Lung microvascular endothelial cell (primary cell): Measurements from ENCODE around the gene NISCH. TPM values are rescaled to one million over a fixed set of nuclear protein-coding genes. Genes with fewer than 3 reads are reported as not detected.
A peak's percentile ranks its signal among the peaks of the same experiment; 100 is the strongest.

Experiments used
- DNase-seq, 2 donors: peaks; one replicate each; pipeline versions ENCODE4 v3.0.0 to v3.0.0-alpha.2; 2010; ENCODE audit warnings: low read depth in 2 of 2
- total RNA-seq: library from RNA; depleted of rRNA; stranded (reverse); fragments of >200 nt; gene quantifications from 2 replicates; pipeline ENCODE4 v1.2.1, GENCODE V29; 2014

Gene NISCH
- total RNA-seq, 1 donor from 2014 or later, result 38.1 TPM

DNA sequence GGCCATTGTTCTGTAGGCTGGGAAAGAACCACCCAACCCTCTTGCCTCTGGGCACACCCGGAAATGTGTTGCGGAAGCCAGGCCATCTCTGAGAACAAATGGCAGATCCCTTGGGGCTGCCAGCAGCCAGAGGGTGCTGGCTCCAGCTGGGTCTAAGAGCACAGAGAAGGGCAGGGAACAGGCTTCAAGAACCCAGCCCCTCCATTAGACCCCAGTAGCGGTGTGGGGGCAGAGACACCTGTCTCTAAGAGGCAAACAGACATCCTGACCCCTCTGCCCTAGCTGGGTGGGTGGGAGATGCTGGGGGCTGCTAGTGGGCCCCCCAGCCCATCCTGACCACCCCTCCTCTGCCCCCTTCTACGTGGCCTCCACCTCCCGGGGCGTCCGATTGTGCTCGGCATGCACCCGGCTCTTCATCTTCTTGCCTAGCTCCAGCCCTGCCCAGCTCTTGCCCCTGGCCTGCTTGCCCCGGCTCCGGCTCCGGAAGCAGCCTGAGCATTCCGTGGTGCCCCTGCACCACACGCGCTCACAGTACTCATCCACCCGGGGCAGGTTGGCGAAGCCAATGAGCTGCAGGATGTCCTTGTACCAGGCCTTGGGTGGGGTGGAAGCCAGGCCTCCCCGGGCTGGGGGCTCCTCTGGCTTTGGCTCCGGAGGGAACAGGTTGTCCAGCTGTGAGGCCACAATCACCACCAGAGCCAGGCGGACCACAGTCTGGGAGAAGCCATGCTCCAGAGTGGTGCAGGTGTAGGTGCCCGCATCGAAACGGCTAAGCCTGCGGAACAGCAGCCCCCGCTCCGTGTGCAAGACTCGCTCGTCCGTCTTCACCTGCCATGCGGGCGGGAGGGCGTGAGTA, 19.9 kb upstream of the NISCH start:
- DNase-seq, result no peak

DNA sequence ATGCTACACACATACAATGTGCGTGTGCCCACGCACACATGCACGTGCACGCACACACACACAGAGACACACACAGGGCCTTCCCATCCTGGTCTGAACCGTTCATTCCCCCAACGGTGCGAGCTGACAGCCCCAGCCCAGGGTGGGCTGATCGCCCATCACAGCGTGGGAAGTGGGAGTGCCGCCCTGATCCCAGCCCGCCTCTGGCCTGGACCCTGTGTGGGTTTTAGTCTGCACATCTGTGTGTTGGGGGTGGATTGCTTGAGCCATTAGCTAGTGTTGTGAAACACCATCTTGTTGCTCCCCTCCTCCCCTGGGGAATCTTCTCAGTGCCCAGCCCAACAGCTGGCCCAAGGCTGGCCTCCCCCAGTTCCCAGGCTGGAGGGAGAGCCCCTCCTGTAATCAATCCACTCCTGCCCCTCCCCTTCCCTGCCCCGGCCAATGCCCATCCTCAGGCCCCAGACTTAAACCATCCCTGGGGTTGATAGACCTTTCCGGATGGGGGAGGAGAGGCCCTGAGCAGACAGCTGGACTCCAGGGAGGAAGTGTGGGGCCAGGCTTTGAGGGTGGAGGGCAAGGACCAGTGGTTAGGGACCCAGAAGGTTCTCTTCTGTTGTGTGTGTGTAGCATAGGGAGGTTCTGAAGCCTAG, 18.8 kb upstream of the NISCH start:
- peak in 1 of 2 donors; percentile 30 for DNase-seq

DNA sequence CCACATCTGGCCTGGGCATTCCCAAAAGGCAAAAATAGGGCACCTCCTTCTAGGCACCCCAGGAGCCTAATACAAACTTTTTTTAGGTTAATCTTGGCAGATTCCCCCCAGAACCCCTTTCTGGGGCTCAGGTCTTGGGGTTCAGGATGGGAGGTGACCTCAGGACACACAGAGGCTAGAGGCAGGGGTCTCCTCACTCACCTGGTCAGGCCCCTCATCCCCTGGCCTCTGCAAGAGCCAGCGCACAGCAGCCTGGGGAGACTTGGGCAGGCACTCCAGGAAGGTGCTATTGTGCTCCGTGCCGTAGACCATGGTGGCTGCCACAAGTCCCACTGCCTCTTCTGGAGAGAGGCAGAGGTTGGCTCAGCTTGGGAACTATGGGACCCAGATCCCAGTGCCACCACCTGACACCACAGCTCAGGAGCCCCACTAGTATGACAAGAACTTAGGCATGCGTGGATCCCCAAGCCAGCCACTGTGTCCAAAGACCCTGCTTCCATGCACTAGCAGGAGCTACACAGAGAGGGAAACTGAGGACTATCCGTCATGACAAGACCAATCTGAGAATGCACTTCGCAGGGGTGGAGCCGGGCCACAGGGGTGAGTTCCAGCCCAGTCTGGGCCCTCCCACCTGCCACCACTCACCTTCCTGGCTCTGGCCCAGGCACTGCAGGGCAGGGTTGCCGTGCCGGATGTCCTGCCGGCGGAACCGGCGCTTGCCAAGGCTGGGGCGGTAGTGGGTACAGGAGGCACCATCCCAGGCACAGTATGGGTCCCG, 17.9 kb upstream of the NISCH start:
- peak in 1 of 2 donors; percentile 39 for DNase-seq

DNA sequence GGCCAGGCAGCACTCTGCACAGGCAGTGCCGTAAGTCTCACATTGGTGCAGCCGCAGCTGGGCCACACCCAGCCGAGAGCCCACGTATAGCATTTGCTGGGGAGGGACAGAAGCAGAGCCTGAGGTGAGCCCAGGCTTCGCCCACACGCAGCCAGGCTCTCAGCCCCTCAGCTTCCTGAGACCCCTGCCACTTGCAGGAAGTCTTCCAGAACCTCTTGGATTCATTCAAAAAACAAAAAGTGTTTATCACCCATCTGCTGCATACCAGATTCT, 17.4 kb upstream of the NISCH start:
- no peak for DNase-seq

DNA sequence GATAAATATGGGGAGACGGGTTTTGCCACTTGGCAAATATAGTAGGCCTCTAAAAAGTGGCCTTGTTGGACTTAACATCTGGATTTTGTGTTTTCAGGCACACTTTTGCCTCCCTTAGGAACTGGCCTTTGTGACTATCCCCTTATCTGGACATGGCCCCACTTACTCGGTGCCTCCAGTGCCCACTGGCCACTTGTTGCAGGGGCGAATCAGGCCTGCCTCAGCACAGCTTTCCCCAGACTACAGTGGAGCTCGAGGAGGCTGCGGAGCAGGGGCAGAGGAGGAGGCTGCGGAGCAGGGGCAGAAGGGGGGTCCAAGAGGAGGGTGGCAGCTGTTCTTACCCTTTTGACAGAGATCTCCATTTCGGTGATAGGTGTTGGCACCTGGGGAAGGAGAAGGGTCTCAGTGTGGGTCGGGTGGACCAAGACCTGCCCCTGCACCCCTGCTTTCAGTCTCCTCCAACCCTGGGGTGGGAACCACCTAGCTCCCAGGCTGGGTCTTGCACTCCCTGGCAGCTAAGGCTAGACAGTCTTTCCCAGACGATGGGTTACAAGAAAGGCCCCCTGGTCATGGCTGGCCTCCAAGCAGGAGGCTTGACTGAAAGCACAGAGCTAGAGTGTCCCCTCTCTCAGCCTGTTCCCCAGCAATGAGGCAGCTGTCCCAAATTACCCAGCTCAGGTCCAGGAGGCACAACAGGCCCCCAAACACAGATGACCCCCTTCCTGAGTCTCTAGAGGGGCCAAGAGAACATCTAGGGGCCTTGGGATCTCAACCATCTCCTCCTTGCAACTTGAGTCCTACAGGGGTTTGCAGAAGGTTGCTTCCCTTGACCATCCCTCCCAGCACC, 16.6 kb upstream of the NISCH start:
- DNase-seq, result no peak

DNA sequence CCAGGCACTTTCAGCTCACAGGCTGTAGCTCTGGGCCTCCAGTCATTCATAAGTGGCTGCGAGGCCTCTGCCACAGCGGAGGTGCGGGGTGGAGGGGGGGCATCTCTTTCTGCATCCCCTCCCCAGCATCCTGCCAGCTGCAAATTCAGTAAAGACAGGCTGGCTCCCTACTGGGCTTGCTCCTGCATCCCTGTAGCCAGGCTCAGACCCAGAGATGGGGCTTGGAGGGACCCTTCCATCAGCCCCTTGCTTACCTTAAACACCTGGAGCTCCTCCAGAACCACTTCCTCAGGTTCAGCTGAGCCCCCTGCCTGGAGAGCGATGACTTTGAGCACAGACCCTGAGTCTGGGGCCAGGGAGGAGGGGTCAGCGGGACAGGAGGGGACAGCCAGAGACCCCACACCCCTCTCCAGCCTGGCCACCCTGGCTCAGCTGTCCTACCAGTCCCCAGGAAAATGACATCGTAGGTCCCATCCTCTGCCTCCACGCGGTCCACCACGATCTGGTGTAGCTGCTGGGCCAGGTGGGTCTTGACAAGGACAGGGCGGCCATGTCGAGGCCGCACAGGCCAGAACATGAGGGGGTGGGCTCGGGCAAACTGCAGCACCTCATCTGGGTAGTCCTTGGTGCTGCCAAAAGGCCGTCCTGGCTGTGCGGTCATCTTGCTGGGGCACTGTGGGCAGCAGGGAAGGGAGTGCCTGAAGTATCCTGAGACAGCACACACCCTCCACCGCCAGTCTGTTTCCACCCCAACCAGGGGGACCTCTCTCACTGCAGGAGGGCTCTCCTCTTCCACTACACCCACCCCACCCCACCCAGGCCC, 15.8 kb upstream of the NISCH start:
- no peak for DNase-seq

DNA sequence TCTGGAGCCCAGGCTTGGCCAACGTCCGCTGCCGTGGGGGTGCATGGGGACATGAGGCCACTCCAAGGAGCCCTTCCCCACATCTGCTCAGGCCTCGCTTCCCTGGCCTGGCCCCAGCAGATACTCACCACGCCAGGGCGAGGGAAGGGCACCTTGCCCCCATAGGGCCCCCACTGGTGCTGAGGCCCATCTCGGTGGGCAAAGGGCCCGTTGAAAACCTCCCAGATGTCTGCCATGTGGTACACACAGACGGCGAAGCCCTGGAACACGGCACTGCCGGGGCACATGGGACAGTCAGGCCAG, 15.2 kb upstream of the NISCH start:
- no peak for DNase-seq

DNA sequence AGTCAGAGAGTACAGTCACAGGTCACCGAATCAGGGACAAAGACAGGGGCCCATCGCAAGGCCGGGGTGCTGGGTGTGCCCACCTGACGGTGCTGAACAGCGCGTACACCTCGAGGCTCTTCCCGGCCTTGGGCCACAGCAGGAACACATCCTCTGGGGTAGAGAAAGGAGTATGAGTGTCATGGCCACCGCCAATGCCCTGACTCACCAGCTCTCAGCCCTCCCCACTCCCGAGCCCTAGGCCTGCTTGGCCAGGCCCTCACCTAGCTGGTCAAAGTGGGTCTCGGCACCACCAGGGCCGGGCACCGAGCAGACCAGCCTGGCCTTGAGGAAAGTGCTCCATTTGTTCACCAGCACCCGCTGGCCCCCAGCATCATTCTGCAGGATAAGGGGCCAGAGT, 14.7 kb upstream of the NISCH start:
- no peak for DNase-seq

DNA sequence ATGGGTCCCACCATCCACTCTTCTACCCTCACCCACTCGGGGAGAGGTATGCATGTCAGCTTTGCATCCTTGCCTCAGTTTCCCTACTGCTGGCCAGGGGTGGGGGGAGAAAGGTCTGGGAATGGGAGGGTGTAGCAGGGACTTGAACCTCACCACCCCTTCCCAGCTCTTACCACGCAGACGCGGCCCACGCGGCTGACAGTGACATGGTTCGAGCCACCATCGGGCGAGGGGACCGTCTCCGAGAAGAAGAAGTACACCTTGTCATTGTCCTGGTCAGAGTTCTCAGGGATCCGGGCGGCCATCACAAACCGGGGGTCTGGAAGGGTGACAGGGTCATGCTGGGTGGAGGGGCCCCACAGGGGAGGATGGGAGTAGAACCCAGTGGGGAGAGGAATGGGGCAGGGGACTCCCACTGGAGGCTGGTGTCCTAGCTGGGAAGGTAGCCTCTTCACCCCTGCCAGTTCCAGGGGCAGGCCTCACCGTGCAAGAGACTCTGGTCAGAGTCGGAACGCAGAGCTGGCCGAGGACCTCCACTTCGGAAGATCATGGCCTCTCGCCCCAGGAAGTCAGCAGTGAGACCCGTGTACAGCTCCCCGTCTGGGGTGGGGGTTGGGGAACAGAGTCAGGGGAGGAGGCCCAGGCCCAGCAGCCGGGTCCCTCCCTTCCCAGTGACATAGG, 14.2 kb upstream of the NISCH start:
- DNase-seq, result no peak

DNA sequence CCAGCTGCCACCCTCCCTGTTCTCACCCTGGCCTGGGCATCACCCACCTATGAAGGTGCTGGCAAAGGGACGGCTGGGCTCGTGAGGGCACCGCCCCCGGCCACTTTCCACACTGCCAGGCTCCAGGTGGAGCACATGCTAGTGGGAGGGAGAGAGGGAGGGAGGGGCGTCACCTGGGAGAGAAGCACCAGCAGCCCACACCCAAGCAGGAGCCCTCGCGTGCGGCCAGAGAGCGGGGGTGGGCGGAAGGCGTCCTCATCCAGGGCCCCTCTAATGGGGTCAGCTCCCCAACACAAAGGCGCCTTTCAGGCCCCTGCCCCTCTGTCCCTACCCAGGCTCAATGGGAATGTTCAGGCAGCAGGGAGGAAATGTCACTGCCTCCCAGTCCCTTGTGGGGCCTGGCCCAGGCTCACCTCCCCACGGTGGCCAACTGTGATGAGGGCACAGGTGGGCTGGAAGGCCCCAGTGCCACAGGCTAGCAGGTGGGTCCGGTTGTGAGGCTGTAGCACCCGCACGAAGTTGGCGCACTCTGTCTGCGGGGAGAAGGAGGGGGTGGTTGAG, 13.6 kb upstream of the NISCH start:
- no peak for DNase-seq

DNA sequence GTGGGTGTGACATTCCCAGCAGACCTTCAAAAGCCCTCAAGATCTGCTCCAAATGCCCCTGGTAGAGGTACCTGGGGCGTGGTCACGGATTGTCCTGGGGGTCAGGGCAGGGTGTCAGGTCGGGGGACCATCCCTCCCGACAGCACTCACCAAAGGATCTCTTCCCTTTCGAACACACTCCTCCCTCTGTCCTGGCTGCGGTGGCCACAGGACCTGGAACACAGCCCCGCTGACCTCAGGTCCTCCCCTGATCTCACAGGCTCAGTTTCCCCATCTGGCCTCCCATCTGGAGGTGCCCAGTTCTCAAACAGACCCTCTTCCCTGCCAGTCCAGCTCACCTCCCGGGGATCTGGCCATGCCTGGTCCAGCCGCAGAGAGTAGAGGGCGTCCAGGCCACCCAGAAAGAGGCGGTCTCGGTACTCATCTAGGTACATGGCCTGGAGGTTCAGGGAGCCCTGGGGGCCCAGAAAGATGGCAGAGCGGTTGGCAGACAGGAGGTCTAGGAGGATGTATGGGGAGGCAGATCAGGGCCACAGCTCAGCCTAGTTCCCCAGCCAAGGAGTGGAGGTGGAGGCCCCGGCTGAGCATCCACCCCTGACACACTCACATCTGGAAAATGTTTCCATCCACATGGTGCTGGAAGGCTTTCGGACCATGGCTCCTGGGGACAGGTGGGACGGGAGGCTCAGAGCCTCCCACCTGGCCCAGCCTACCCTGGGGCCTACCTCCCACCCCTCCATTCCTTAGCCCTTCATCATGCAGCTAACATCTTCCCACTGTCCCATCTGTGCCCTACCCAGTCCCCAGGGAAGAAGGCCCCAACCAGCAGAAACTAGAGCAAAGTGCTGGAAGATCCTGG, 12.8 kb upstream of the NISCH start:
- DNase-seq, result no peak

DNA sequence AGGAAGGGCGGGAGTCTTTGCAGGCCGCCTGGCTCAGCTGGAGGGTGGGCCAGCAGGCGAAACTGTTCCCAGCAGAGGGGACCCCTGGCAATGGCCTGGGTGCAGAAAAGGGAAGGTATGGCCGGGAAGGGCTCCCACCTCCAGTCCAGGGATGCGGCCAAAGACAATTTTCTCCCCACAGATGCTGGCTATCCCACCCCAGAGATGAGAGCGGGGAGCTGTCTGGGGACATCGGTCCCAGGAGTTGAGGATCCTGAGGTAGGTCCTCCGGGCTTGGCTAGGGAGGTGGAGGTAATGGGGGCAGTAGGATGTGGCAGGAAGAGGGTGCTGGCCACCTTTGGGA, 12.2 kb upstream of the NISCH start:
- no peak for DNase-seq

DNA sequence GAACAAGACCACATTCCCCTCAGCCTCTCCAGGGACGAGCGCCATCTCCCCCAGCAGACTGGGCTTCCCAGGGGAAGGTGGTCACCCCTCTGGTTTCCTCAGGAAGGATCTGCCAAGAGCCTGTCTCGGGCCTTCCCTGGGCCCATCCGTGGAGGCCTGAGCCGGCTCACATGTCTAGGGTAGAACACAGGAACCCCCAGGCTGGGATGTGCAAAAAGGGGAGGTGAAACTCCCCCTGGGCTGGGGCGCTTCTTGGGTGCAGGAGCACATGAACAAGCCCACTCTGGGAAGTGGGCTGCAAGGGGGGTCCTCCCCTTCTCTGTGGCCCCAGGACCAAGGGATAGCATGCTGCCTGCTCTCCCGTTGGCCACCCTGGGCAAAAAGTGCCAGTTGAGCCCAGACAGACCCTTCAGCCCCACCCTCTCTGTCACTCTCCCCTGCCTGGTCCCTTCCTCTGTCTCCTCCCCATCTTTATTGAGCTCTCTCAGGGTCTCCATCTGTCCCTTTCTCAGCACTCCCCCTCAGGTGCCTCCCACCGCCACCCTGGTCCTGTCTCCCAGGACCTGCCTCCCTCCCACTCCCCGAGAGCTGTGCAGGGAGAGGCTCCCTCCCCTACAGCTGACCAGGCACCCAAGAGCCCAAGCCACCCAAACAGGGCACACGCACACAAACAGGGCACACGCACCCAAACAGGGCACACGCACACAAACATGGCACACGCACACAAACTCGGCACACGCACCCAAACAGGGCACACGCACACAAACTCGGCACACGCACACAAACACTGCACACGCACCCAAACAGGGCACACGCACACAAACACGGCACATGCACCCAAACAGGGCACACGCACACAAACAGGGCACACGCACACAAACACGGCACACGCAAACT, 11.4 kb upstream of the NISCH start:
- DNase-seq, result no peak

DNA sequence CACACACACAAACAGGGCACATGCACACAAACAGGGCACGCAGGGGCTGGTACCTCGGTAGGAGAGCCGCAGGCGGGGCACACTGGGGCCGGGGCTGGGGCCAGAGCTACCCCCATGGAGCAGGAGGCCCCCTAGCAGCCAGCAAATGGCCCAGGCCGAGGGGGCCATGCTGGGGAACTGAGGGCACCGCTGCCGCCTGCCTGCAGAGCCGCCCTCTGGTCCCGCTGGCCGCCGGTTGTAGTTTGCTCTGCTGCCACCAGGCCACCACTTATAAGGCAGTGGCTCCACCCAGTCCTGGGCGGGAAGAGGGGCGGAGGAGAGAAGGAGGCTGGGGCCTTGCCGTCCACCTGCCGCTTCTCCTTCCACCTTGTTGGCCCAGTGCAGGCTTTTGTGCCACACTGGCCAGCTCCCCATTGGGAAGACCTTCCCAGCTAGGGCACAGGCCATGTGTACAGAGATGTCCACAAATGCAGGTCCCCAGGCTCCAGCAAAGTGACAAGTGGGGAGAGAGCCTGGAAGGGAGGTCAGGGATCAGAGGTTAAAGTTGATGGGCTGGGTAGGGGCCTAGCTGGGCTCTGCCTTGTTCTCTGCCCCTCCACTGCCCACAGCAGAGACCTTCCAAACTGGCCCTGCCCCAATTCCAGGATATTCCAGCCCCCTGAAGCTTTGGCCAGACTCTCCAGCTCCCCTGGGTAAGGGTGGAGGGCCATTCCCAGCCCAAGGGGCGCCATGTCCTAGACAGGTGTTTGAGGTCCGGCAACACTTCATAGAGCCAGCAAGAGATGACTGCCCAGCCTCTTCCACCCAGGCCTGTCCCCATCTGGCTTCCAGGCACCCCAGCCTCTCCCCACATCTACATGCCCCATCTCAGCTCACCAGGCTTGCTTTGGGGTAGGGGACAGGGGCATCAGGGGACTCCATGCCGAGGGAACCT, 10.3 kb upstream of the NISCH start, which contains the start of gene SEMA3G:
Gene SEMA3G (minus strand): TSS at position 244 of the 934 bp plus-strand sequence. CDS start 76 bp downstream, at position 168.
- DNase-seq, result peak; percentile 74 to 85

DNA sequence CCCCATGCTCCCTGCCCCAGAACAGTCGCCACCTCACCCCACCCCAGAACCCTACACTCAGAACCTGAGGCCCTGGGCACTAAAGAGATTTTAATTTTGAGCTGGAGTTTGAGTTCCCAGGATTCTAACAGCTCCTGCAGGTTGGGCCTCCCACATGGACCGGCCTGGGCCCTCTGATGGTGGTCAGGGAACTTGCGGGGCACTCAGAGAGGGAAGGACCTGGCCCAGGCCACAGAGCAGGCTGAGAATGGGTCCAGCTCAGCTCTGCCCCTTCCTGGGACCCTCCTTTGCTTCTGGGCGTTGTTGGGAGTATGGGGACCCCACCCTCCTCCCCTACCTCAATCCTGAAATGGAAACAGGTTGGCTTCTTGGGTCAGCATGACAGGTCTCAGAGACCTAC, 9.4 kb upstream of the NISCH start:
- DNase-seq, result no peak

DNA sequence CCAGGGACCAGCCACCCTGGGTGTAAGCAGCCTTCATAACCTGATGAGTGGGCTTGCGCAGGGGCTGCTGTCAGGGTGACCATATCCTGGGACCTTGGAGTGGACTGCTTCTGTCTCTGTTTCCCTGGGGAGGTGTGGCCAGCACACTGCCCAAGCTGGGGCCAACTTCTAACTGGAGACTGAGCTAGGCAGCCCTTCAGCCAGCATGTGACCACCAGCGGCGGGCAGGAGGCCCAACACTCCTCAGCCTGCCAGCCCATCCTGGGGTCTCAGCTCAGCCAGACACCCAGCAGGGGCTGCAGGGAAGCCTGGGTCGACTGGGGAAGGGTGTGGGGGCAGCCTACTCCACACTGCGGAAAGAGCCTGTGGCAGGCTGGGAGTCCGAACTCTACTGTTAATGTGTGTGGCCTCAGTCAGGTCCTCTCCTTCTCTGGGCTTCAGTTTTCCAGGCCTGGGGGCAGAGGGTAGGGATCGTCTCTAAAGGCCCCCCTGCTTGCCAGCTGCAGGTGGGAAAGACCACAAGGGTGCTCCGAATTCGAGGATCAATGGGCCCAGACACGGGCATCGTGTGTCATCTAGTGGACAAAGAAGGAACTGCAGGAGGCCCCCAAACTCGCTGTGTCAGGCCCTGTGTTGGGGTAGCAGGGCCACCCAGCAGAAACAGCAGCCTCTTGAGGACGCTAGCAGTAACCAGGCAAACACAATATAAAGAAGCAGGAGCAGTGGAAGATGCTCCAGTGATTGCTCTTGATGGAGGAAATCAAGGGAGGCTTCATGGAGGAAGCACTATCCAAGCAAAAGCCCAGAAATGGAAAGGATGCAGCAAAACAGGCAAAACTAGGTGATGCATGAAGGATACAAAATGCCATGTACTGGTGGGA, 8.5 kb upstream of the NISCH start:
- DNase-seq, result peak; percentile 57 to 74
